Smooth muscle cell (in vitro differentiated cells): ENCODE measurements around the gene PRSS38. TPM values are rescaled to one million over a fixed set of nuclear protein-coding genes. Genes with fewer than 3 reads are reported as not detected.

Experiments used
- DNase-seq: peaks from one replicate; lab custom pipeline; 2025; ENCODE audit not compliant: unreplicated experiment; lab: John Stamatoyannopoulos, UW
- H2AFZ ChIP-seq: fragments of 200-600 bp; sonication (generic); 2 replicates; pipeline ENCODE4 v1.6.0; 2016; ENCODE audit warnings: antibody characterized with exemption, low read depth, mild to moderate bottlenecking
- H3F3A ChIP-seq: fragments of 200-600 bp; sonication (generic); 2 replicates; pipeline ENCODE4 v1.6.0; 2017; ENCODE audit warnings: antibody characterized with exemption, low read depth
- H3K27ac ChIP-seq: fragments of 200-600 bp; sonication (generic); 2 replicates; pipeline ENCODE4 v1.5.1; 2016; ENCODE audit warnings: low read depth, mild to moderate bottlenecking
- H3K27me3 ChIP-seq: fragments of 200-600 bp; sonication (generic); 2 replicates; pipeline ENCODE4 v1.6.1; 2016; ENCODE audit warnings: low read depth, mild to moderate bottlenecking
- H3K36me3 ChIP-seq: fragments of 200-600 bp; sonication (generic); 2 replicates; pipeline ENCODE4 v1.5.1; 2016; ENCODE audit warnings: low read depth
- H3K4me1 ChIP-seq: fragments of 200-600 bp; sonication (generic); 2 replicates; pipeline ENCODE4 v1.5.1; 2016; ENCODE audit warnings: low read depth
- H3K4me2 ChIP-seq: fragments of 200-600 bp; sonication (generic); 2 replicates; pipeline ENCODE4 v1.6.0; 2016; ENCODE audit warnings: mild to moderate bottlenecking
- H3K4me3 ChIP-seq: fragments of 200-600 bp; sonication (generic); 2 replicates; pipeline ENCODE4 v1.5.1; 2016; ENCODE audit warnings: mild to moderate bottlenecking
- H3K79me2 ChIP-seq: fragments of 200-600 bp; sonication (generic); 2 replicates; pipeline ENCODE4 v1.6.0; 2016; ENCODE audit warnings: low read depth, mild to moderate bottlenecking
- H3K9ac ChIP-seq: fragments of 200-600 bp; sonication (generic); 2 replicates; pipeline ENCODE4 v1.6.0; 2016; ENCODE audit warnings: low read depth
- H3K9me3 ChIP-seq: fragments of 200-600 bp; sonication (generic); replicated peaks from 2 replicates; pipeline ENCODE4 v1.5.1; 2016; ENCODE audit warnings: low read depth
- H4K20me1 ChIP-seq: fragments of 200-600 bp; sonication (generic); 2 replicates; pipeline ENCODE4 v1.6.0; 2016; ENCODE audit warnings: low read depth
- WGBS: methylation state at CpG from one replicate; pipeline ENCODE4 v1.1.7; 2016; ENCODE audit warnings: low lambda C conversion rate; 5-methylcytosine and 5-hydroxymethylcytosine counted together
- polyA plus RNA-seq: library from polyadenylated mRNA; unstranded; fragments of >200 nt; fragmentation: Nextera tagmentation; extraction: Ambion mirVana; gene quantifications from 2 replicates; pipeline ENCODE4 v1.2.1, GENCODE V29; 2016
- total RNA-seq: library from RNA; depleted of rRNA; stranded (reverse); fragments of >200 nt; gene quantifications from 2 replicates; pipeline ENCODE4 v1.2.3, GENCODE V29; 2014
- TF ChIP-seq, protein P1 (sequence below): fragments of 200-600 bp; sonication (generic); IDR thresholded peaks from 2 replicates; pipeline ENCODE4 v1.5.1; 2017; ENCODE audit warnings: borderline replicate concordance, mild to moderate bottlenecking, antibody characterized with exemption; ENCODE audit not compliant: insufficient read depth, poor library complexity, severe bottlenecking

The PRSS38 gene
- total and polyA plus RNA-seq, 2 experiments from 2014 or later = not detected

DNA sequence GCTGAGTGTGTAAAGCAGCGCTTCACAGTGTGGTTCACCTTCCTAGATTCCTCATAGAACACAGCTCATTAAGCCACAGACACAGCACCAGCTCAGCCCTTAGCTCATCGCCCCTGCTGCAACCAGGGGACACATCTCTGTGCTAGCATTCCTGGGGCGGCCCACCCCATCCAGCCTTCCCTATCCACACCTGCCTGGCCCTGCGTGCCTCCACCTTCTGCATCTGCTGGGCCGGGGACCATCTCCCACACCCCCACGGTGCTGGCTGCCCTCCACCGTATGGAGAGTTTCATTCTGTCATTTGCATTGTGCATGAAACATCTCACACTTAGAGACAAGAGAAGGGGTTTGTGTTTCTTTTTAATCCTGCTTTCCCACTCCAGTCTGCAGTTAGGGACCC is 35.8 kb upstream of the PRSS38 start:
- Histone ChIP-seq H3K9me3 (no peaks in the 10 kb centered on the region), H3K27ac (no peak overlapping the region), H2AFZ (no peak overlapping the region), H3K4me1 (peaks cover 6% of the 10 kb centered on the region), H3K36me3 (no peaks in the 10 kb centered on the region), H3K4me3 (no peak overlapping the region), H3K4me2 (no peak overlapping the region), H4K20me1 (peaks cover 33% of the 10 kb centered on the region), H3F3A (no peaks in the 10 kb centered on the region), H3K27me3 (no peaks in the 10 kb centered on the region), H3K9ac (no peak overlapping the region), H3K79me2 (no peaks in the 10 kb centered on the region)
- no peak for DNase-seq
- TF ChIP-seq, protein P1, sequence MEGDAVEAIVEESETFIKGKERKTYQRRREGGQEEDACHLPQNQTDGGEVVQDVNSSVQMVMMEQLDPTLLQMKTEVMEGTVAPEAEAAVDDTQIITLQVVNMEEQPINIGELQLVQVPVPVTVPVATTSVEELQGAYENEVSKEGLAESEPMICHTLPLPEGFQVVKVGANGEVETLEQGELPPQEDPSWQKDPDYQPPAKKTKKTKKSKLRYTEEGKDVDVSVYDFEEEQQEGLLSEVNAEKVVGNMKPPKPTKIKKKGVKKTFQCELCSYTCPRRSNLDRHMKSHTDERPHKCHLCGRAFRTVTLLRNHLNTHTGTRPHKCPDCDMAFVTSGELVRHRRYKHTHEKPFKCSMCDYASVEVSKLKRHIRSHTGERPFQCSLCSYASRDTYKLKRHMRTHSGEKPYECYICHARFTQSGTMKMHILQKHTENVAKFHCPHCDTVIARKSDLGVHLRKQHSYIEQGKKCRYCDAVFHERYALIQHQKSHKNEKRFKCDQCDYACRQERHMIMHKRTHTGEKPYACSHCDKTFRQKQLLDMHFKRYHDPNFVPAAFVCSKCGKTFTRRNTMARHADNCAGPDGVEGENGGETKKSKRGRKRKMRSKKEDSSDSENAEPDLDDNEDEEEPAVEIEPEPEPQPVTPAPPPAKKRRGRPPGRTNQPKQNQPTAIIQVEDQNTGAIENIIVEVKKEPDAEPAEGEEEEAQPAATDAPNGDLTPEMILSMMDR = no peak
- WGBS = 96% methylated on average over 7 of the region's 7 CpGs

DNA sequence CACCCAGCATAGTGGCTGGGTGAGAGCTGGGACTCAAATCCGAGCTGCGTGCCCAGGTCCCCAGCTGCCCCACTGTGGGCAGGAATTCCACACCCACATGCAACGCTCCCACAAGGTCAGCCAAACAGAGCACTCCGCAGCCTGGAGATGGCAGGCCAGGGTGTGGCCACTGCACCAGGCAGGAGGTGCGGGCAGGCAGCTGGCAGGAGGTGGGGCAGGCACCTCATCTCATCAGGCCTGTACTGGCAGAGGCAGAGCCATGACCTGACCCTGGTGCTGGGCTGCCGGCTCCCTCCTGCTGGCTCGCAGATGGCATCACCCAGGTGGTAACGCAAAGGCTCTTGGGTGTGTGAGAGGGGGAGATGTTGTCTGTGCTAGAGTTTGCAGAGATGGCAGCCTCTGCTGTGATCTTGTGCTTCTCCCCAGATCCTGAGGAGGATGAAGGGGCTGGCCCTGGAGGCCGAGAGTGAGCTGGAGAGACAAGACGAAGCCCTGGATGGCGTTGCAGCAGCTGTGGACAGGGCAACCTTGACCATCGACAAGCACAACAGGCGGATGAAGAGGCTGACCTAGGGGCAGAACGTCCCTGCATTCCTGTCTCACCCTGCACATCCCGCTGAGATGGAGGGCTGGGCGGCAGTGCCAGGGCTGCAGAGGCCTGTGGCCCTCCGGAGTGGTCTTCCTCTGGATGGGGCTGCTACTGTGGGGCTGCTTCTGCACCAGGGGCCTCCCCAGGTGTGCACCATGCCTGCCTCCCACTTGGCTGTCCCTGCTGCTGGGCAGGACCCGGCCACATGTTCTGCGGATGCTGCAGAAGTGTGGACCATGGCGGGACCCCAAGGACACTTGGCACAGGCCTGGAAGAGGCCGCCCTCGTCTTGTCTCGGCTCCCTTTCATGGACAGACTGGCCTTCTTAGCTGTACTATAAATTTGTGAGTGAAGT is 35.1 kb upstream of the PRSS38 start:
- Histone ChIP-seq H3K4me2 (no peak overlapping the region), H3K9me3 (no peaks in the 10 kb centered on the region), H3K9ac (no peak overlapping the region), H3K36me3 (no peaks in the 10 kb centered on the region), H3K4me1 (peaks cover 6% of the 10 kb centered on the region), H3K27me3 (no peaks in the 10 kb centered on the region), H3K27ac (no peak overlapping the region), H3F3A (no peaks in the 10 kb centered on the region), H3K4me3 (no peak overlapping the region), H2AFZ (no peak overlapping the region), H3K79me2 (no peaks in the 10 kb centered on the region), H4K20me1 (peaks cover 29% of the 10 kb centered on the region)
- DNase-seq = no peak
- TF ChIP-seq, protein P1 = no peak
- WGBS = 92% methylated on average over 23 of the region's 23 CpGs

DNA sequence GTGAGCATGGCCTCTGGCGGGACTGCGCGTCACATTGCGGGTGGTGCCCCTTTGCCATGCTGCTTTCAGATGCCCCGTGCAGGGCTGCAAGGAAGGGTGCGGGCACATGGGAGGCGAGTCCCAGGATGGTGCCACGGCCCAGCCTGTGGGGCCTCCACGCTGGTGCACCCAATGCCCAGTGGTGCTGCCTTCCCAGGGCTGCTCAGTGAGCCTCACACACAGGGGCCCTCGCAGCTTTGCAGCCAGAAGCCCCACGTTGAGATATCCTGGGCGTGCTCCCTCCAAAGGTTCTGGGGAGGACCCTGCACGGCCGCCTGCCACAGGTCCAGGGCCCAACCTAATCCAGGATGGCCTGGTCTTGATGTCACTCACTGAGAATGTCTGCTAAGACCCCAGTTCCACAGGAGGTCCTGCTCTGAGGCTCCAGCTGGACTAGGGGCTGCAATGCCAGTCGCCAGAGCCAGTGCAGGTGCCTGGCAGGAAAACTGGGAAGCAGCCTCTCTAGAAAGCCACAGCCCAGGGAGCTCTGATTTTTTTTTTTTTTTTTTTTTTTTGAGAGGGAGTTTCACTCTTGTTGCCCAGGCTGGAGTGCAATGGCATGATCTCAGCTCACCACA is 34.1 kb upstream of the PRSS38 start:
- Histone ChIP-seq H3K9me3 (no peaks in the 10 kb centered on the region), H3K27me3 (peaks cover under 1% of the 10 kb centered on the region), H3K4me3 (no peak overlapping the region), H3K79me2 (no peaks in the 10 kb centered on the region), H2AFZ (no peak overlapping the region), H3K27ac (no peak overlapping the region), H3K36me3 (no peaks in the 10 kb centered on the region), H3K9ac (no peak overlapping the region), H4K20me1 (peaks cover 18% of the 10 kb centered on the region), H3K4me2 (no peak overlapping the region), H3F3A (no peaks in the 10 kb centered on the region), H3K4me1 (no peaks in the 10 kb centered on the region)
- DNase-seq = no peak
- TF ChIP-seq, protein P1 = no peak
- 95% methylated on average over 15 of the region's 15 CpGs for WGBS
